ACC112 (cell line): Measurements from ENCODE around the gene PPP3R2.
"Not testable (repeated sequence)": the region's sequence is repeated elsewhere in the genome, so short reads cannot be mapped to it uniquely, and the experiment has no call there.

Experiments used
- H2AFZ ChIP-seq: fragments of 200-600 bp; sonication (generic); one replicate; pipeline ENCODE4 v1.6.0; 2017; ENCODE audit warnings: antibody characterized with exemption, low read length; ENCODE audit not compliant: unreplicated experiment
- H3K27ac ChIP-seq: fragments of 200-600 bp; sonication (generic); 2 replicates; pipeline ENCODE4 v1.5.1; 2014; ENCODE audit warnings: low read depth, mild to moderate bottlenecking, antibody characterized with exemption, low read length, moderate library complexity
- H3K27me3 ChIP-seq: fragments of 200-600 bp; sonication (generic); 2 replicates; pipeline ENCODE4 v1.6.1; 2014; ENCODE audit warnings: mild to moderate bottlenecking, antibody characterized with exemption, low read length, moderate library complexity, mixed read lengths; ENCODE audit not compliant: insufficient read depth
- H3K36me3 ChIP-seq: fragments of 200-600 bp; sonication (generic); 2 replicates; pipeline ENCODE4 v1.6.1; 2016; ENCODE audit warnings: mild to moderate bottlenecking, antibody characterized with exemption, low read length, moderate library complexity, mixed read lengths; ENCODE audit not compliant: insufficient read depth
- H3K4me1 ChIP-seq: fragments of 200-600 bp; sonication (generic); one replicate; pipeline ENCODE4 v1.6.1; 2016; ENCODE audit warnings: low read length, mixed read lengths; ENCODE audit not compliant: insufficient read depth, unreplicated experiment, control insufficient read depth
- H3K4me3 ChIP-seq: fragments of 200-600 bp; sonication (generic); 2 replicates; pipeline ENCODE4 v1.5.1; 2014; ENCODE audit warnings: mild to moderate bottlenecking, low read depth, low read length
- H3K79me2 ChIP-seq: fragments of 200-600 bp; sonication (generic); one replicate; pipeline ENCODE4 v1.6.0; 2016; ENCODE audit warnings: low read length; ENCODE audit not compliant: control insufficient read depth, unreplicated experiment, insufficient read depth

PPP3R2 gene

GRCh38 chr9:101625876-101626275 is 31.1 kb upstream of the PPP3R2 start:
- Histone ChIP-seq H3K27me3 (peaks cover 4% of the 10 kb centered on the region), H3K4me3 (no peak overlapping the region), H3K4me1 (no peaks in the 10 kb centered on the region), H3K36me3 (no peaks in the 10 kb centered on the region), H3K27ac (no peak overlapping the region), H2AFZ (no peak overlapping the region), H3K79me2 (no peaks in the 10 kb centered on the region)

- Histone ChIP-seq H3K79me2 (no peaks in the 10 kb centered on the region), H3K4me3 (no peak overlapping the region), H2AFZ (no peak overlapping the region), H3K4me1 (no peaks in the 10 kb centered on the region), H3K27ac (no peak overlapping the region), H3K36me3 (no peaks in the 10 kb centered on the region), H3K27me3 (peaks cover 4% of the 10 kb centered on the region; the same call in 1 of the 2 replicates)
These were observed 25.7 kb upstream of the PPP3R2 start for GRCh38 chr9:101620452-101620851.

- Histone ChIP-seq H3K79me2 (no peaks in the 10 kb centered on the region), H3K27ac (no peak overlapping the region), H3K4me1 (no peaks in the 10 kb centered on the region), H3K4me3 (no peak overlapping the region), H2AFZ (no peak overlapping the region), H3K27me3 (peaks cover 4% of the 10 kb centered on the region; the same call in 1 of the 2 replicates), H3K36me3 (no peaks in the 10 kb centered on the region)
These were observed 23.9 kb upstream of the PPP3R2 start for GRCh38 chr9:101618698-101619097.

GRCh38 chr9:101605547-101605946 is 10.8 kb upstream of the PPP3R2 start:
- Histone ChIP-seq H3K27me3 (peaks cover 81% of the 10 kb centered on the region), H3K4me3 (no peak overlapping the region), H3K4me1 (no peaks in the 10 kb centered on the region), H3K36me3 (no peaks in the 10 kb centered on the region), H3K27ac (no peak overlapping the region), H2AFZ (no peak overlapping the region), H3K79me2 (no peaks in the 10 kb centered on the region)

GRCh38 chr9:101604296-101604695 is 9.5 kb upstream of the PPP3R2 start:
- Histone ChIP-seq H3K79me2 (no peaks in the 10 kb centered on the region), H3K4me1 (no peaks in the 10 kb centered on the region), H3K36me3 (no peaks in the 10 kb centered on the region), H2AFZ (no peak overlapping the region), H3K27me3 (peaks cover 90% of the 10 kb centered on the region), H3K27ac (no peak overlapping the region), H3K4me3 (no peak overlapping the region)

- no peaks in the 10 kb centered on the region for H3K79me2 ChIP-seq
These were observed 7.4 kb upstream of the PPP3R2 start for GRCh38 chr9:101601904-101602765.

GRCh38 chr9:101593345-101593744 is 1.4 kb downstream of the PPP3R2 start:
- H2AFZ ChIP-seq: no peak overlapping the region
- no peaks in the 10 kb centered on the region for H3K36me3 ChIP-seq
- no peaks in the 10 kb centered on the region for H3K79me2 ChIP-seq
- peaks cover 56% of the 10 kb centered on the region for H3K27me3 ChIP-seq
- no peak overlapping the region for H3K27ac ChIP-seq
- H3K4me3 ChIP-seq: no peak overlapping the region
- no peaks in the 10 kb centered on the region for H3K4me1 ChIP-seq

More at GRCh38 chr9:101601904-101602765, 7.4 kb upstream of the PPP3R2 start:
- H3K4me1 ChIP-seq: no peaks in the 10 kb centered on the region
- H2AFZ ChIP-seq: no peak overlapping the region
- no peak overlapping the region for H3K27ac ChIP-seq
- H3K4me3 ChIP-seq: no peak overlapping the region
- H3K27me3 ChIP-seq: peaks cover 84% of the 10 kb centered on the region
- no peaks in the 10 kb centered on the region for H3K36me3 ChIP-seq

GRCh38 chr9:101592788-101593187 is 2.0 kb downstream of the PPP3R2 start:
- Histone ChIP-seq H3K4me3 (no peak overlapping the region), H3K36me3 (no peaks in the 10 kb centered on the region), H2AFZ (no peak overlapping the region), H3K79me2 (no peaks in the 10 kb centered on the region), H3K27me3 (peaks cover 55% of the 10 kb centered on the region), H3K4me1 (no peaks in the 10 kb centered on the region), H3K27ac (no peak overlapping the region)

- Histone ChIP-seq H3K27me3 (peaks cover 49% of the 10 kb centered on the region), H3K4me1 (no peaks in the 10 kb centered on the region), H2AFZ (no peak overlapping the region), H3K36me3 (no peaks in the 10 kb centered on the region), H3K79me2 (no peaks in the 10 kb centered on the region), H3K27ac (no peak overlapping the region), H3K4me3 (no peak overlapping the region)
These were observed 2.9 kb downstream of the PPP3R2 start for GRCh38 chr9:101591787-101592446.

GRCh38 chr9:101590901-101591300 is 3.9 kb downstream of the PPP3R2 start:
- H3K4me1 ChIP-seq: no peaks in the 10 kb centered on the region
- H3K27ac ChIP-seq: no peak overlapping the region
- H3K36me3 ChIP-seq: no peaks in the 10 kb centered on the region
- no peak overlapping the region for H3K4me3 ChIP-seq
- peaks cover 39% of the 10 kb centered on the region for H3K27me3 ChIP-seq
- H2AFZ ChIP-seq: no peak overlapping the region
- no peaks in the 10 kb centered on the region for H3K79me2 ChIP-seq

- H3K36me3 ChIP-seq, H3K4me1 ChIP-seq, H3K27ac ChIP-seq, H2AFZ ChIP-seq, H3K79me2 ChIP-seq, H3K4me3 ChIP-seq: not testable (repeated sequence)
- H3K27me3 ChIP-seq: peaks cover 37% of the 10 kb centered on the region
These were observed 4.7 kb downstream of the PPP3R2 start for GRCh38 chr9:101590074-101590473.
